CD8-positive, alpha-beta memory T cell (primary cell): Measurements from ENCODE around the gene FIP1L1. TPM values are rescaled to one million over a fixed set of nuclear protein-coding genes. Genes with fewer than 3 reads are reported as not detected.

Experiments
- CTCF ChIA-PET: fragments of 350-600 bp; sonication (Branson Sonifier 250); formaldehyde crosslinking; loops from one replicate; lab custom pipeline; 2021; ENCODE audit warnings: antibody characterized with exemption; lab: Charles Lee
- POLR2A ChIA-PET: fragments of 350-600 bp; sonication (Branson Sonifier 250); formaldehyde crosslinking; loops from one replicate; lab custom pipeline; 2021; ENCODE audit warnings: antibody characterized with exemption; lab: Charles Lee
- DNase-seq, 5 donors: peaks; one replicate each; pipeline versions ENCODE4 v3.0.0 to v3.0.0-alpha.2; 2020 to 2022; ENCODE audit warnings: mixed read lengths in 1 of 5
- H3K27ac ChIP-seq: one replicate; pipeline ENCODE4 v1.7.0; 2013; ENCODE audit warnings: low read depth, mild to moderate bottlenecking, low read length, moderate library complexity
- H3K27me3 ChIP-seq: 2 replicates; pipeline ENCODE4 v1.7.0; 2013; ENCODE audit warnings: low read length, mild to moderate bottlenecking; ENCODE audit not compliant: insufficient read depth, poor library complexity, severe bottlenecking
- H3K36me3 ChIP-seq: 2 replicates; pipeline ENCODE4 v1.7.0; 2013; ENCODE audit warnings: mild to moderate bottlenecking, low read length, moderate library complexity; ENCODE audit not compliant: insufficient read depth
- H3K4me1 ChIP-seq: 2 replicates; pipeline ENCODE4 v1.7.0; 2013; ENCODE audit warnings: mild to moderate bottlenecking, low read length, moderate library complexity; ENCODE audit not compliant: insufficient read depth
- H3K4me3 ChIP-seq: 2 replicates; pipeline ENCODE4 v1.7.0; 2013; ENCODE audit warnings: mild to moderate bottlenecking, low read length
- H3K9me3 ChIP-seq: 2 replicates; pipeline ENCODE4 v1.7.0; 2013; ENCODE audit warnings: mild to moderate bottlenecking, low read length
- H3K27ac Mint-ChIP-seq, 8 donors: one replicate each; pipeline ENCODE4 v1.8.0; 2020 to 2021; ENCODE audit warnings: mixed read lengths in 8 of 8, mild to moderate bottlenecking in 6 of 8, inconsistent platforms in 3 of 8, moderate library complexity in 3 of 8
- H3K27me3 Mint-ChIP-seq, 2 donors: one replicate each; pipeline ENCODE4 v1.8.0; 2020 to 2021; ENCODE audit warnings: mixed read lengths in 2 of 2, mild to moderate bottlenecking in 1 of 2, moderate library complexity in 1 of 2
- H3K36me3 Mint-ChIP-seq, 3 donors: one replicate each; pipeline ENCODE4 v1.8.0; 2020 to 2021; ENCODE audit warnings: mixed read lengths in 3 of 3, inconsistent platforms in 1 of 3, mild to moderate bottlenecking in 1 of 3
- H3K4me1 Mint-ChIP-seq, 3 donors: one replicate each; pipeline ENCODE4 v1.8.0; 2020 to 2021; ENCODE audit warnings: mixed read lengths in 3 of 3, inconsistent platforms in 1 of 3, mild to moderate bottlenecking in 1 of 3
- H3K4me3 Mint-ChIP-seq, 7 donors: one replicate each; pipeline ENCODE4 v1.8.0; 2020 to 2021; ENCODE audit warnings: mixed read lengths in 7 of 7, mild to moderate bottlenecking in 6 of 7, moderate library complexity in 4 of 7, inconsistent platforms in 2 of 7
- H3K9me3 Mint-ChIP-seq, 5 donors: one replicate each; pipeline ENCODE4 v1.8.0; 2020 to 2022; ENCODE audit warnings: mixed read lengths in 5 of 5, mild to moderate bottlenecking in 3 of 5, moderate library complexity in 2 of 5, inconsistent platforms in 1 of 5
- polyA plus RNA-seq: library from polyadenylated mRNA; unstranded; fragments of 300-500 nt; fragmentation: Illumina TruSeq; gene quantifications from one replicate; pipeline ENCODE4 v1.2.3, GENCODE V29; 2021
- total RNA-seq, 2 experiments: library from RNA; stranded (reverse); gene quantifications; one replicate each; pipeline ENCODE4 v1.2.3, GENCODE V29; 2021

Gene FIP1L1
- total and polyA plus RNA-seq, 3 experiments from 2014 or later = 65.2 to 74.5 (median 72.8) TPM

DNA sequence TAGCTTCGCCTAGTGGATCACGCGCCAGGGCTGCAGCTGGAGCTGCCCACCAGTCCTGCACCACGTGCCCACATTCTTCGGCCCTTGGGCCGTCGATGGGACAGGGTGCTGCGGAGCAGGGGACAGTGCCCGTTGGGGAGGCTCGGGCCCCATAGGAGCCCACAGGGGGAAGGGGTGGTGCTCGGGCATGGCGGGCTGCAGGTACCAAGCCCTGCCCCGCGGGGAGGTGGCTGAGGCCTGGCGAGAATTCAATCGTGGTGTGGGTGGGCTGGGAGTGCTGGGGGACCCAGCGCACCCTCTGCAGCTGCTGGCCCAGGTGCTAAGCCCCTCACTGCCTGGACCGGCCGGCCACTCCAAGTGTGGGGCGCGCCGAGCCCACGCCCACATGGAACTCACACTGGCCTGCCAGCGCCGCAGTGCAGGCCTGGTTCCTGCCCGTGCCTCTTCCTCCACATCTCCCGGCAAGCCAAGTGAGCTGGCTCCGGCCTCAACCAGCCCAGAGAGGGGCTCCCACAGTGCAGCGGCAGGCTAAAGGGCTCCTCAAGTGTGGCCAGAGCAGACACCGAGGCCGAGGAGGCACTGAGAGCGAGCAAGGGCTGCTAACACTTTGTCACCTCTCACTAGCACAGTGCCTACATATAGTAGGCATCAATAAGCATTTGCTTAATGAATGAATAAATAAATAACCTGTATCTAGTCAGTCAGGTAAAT, 23.3 kb upstream of the FIP1L1 start:
- Histone ChIP-seq H3K36me3 (no peaks in the 10 kb centered on the region), H3K27ac (no peak overlapping the region), H3K9me3 (no peaks in the 10 kb centered on the region), H3K4me1 (no peaks in the 10 kb centered on the region), H3K27me3 (no peaks in the 10 kb centered on the region), H3K4me3 (no peak overlapping the region)
- POLR2A ChIA-PET = no interaction called here
- no peak overlapping the region for H3K4me3 Mint-ChIP-seq
- H3K27me3 Mint-ChIP-seq = no peaks in the 10 kb centered on the region
- H3K36me3 Mint-ChIP-seq = peaks cover 6 to 46% (median 20%) of the 10 kb centered on the region in 3 donors
- no peak for DNase-seq
- CTCF ChIA-PET = no interaction called here
- no peak overlapping the region for H3K27ac Mint-ChIP-seq
- no peaks in the 10 kb centered on the region for H3K9me3 Mint-ChIP-seq
- H3K4me1 Mint-ChIP-seq = peaks cover 9 to 17% (median 12%) of the 10 kb centered on the region in 3 donors

DNA sequence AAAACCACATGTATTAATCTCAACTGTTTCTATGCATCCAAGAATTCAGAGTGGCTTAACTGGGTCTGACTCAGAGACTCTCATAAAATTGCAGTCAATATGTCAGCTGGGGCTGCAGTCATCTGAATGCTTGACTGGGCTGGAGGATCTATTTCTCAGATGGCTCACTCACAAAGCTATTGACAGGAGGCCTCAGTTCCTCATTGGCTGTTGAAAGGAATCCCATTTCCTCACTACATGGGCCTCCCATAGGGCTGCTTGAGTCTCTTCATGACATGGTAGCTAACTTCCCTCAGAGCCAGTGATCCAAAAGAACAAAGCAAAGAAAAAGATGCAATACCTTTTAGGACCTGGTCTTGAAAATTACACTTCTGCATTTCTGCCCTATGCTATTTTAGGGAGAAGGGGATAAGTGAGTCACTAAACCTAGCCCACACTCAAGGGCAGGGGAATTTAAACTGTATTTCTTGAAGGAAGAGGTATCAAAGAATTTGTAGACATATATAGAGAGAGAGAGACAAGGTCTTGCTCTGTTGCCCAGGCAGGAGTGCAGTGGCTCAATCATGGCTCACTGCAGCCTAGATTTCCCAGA, 21.4 kb upstream of the FIP1L1 start:
- Histone ChIP-seq H3K36me3 (no peaks in the 10 kb centered on the region), H3K4me1 (peaks cover 13% of the 10 kb centered on the region), H3K27ac (no peak overlapping the region), H3K4me3 (no peak overlapping the region), H3K27me3 (no peaks in the 10 kb centered on the region), H3K9me3 (no peaks in the 10 kb centered on the region)
- H3K27me3 Mint-ChIP-seq = no peaks in the 10 kb centered on the region
- ChIA-PET CTCF (no interaction called here), POLR2A (no interaction called here)
- H3K4me3 Mint-ChIP-seq = no peak overlapping the region
- H3K9me3 Mint-ChIP-seq = no peaks in the 10 kb centered on the region
- H3K36me3 Mint-ChIP-seq = peaks cover 6 to 30% (median 15%) of the 10 kb centered on the region in 3 donors
- no peak overlapping the region for H3K27ac Mint-ChIP-seq
- no peak for DNase-seq
- peaks cover 24 to 33% (median 30%) of the 10 kb centered on the region in 3 donors for H3K4me1 Mint-ChIP-seq

DNA sequence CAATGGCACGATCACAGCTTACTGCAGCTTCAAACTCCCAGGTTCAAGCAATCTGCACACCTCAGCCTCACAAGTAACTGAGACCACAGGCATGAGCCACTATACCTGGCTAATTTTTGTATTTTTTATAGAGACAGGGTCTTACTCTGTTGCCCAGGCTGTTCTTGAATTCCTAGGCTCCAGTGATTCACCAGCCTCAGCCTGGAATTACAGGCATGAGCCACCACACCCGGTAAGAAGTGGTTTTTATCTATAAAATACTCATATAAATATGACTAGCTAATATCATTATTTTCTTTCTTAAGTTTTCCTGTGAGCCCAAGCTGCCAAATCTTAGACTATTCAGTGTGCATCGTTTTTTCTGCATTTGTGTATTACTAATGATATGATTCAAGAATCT, 16.0 kb upstream of the FIP1L1 start:
- Mint-ChIP-seq H3K36me3 (peaks cover 0 to 15% (median 5%) of the 10 kb centered on the region in 3 donors), H3K27me3 (peaks cover 0 to 6% of the 10 kb centered on the region in 2 donors), H3K9me3 (peaks cover 0 to 1% (median 0%) of the 10 kb centered on the region in 5 donors), H3K4me3 (no peak overlapping the region), H3K4me1 (peaks cover 63 to 81% (median 74%) of the 10 kb centered on the region in 3 donors), H3K27ac (peak overlapping the region in 3 of 8 donors; percentile 13 to 33 (median 22))
- CTCF ChIA-PET = no interaction called here
- DNase-seq = no peak
- Histone ChIP-seq H3K27ac (no peak overlapping the region), H3K27me3 (no peaks in the 10 kb centered on the region), H3K4me3 (no peak overlapping the region), H3K9me3 (no peaks in the 10 kb centered on the region), H3K36me3 (no peaks in the 10 kb centered on the region), H3K4me1 (peaks cover 38% of the 10 kb centered on the region)
- POLR2A ChIA-PET = no interaction called here

DNA sequence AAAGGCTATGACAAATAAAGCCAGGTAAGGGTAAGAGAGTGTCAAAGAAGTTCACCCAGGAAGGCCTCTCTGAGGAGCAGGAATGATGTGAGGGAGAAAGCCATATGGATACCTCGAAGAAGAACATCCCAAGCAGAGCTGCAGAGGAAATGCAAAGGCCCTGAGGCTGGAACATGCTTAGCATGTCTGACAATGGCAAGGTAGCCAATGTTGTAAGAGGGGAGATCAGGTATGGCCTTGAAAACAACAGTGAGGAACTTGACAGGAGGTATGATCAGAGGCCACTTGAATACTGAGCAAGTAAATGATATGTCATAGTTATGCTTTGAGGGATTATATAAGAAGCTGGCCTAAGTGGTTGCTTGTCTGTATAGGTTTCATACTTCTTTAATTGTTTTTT, 15.3 kb upstream of the FIP1L1 start:
- Histone ChIP-seq H3K4me3 (no peak overlapping the region), H3K9me3 (no peaks in the 10 kb centered on the region), H3K4me1 (peaks cover 45% of the 10 kb centered on the region), H3K27me3 (no peaks in the 10 kb centered on the region), H3K36me3 (no peaks in the 10 kb centered on the region), H3K27ac (no peak overlapping the region)
- peaks cover 0 to 1% (median 0%) of the 10 kb centered on the region in 5 donors for H3K9me3 Mint-ChIP-seq
- peak overlapping the region; percentile 4 to 62 (median 27) for H3K4me3 Mint-ChIP-seq
- ChIA-PET POLR2A (no interaction called here), CTCF (no interaction called here)
- no peak for DNase-seq
- peaks cover 0 to 6% of the 10 kb centered on the region in 2 donors for H3K27me3 Mint-ChIP-seq
- H3K27ac Mint-ChIP-seq = peak overlapping the region in 5 of 8 donors; percentile 6 to 48 (median 27)
- H3K36me3 Mint-ChIP-seq = peaks cover 0 to 16% (median 5%) of the 10 kb centered on the region in 3 donors
- peaks cover 65 to 87% (median 80%) of the 10 kb centered on the region in 3 donors for H3K4me1 Mint-ChIP-seq

DNA sequence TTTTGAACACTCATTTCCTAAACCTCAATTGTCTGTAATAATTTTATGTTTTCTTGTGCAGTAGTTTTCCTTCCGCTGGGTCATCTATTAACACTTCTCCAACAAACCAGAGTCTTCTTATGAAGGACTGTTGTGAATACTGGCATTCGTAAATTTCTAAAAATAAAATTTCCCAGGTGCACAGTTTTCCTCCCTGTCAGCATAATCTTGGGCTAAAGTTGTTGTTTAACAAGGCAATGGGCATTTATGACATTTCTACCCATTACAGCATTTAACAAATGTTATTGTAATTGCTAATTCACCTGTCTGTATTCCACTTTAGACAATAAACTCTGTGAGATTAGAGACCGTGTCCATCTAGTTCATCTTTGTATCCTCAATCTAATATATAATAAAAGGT, 12.8 kb upstream of the FIP1L1 start:
- Mint-ChIP-seq H3K27ac (peak overlapping the region; percentile 94 to 99 (median 97)), H3K4me1 (peaks cover 59 to 74% (median 71%) of the 10 kb centered on the region in 3 donors), H3K4me3 (peak overlapping the region; percentile 96 to 99 (median 97)), H3K27me3 (peaks cover 6 to 9% of the 10 kb centered on the region in 2 donors), H3K36me3 (peaks cover 0 to 12% (median 5%) of the 10 kb centered on the region in 3 donors), H3K9me3 (peaks cover 0 to 1% (median 0%) of the 10 kb centered on the region in 5 donors)
- DNase-seq = no peak
- ChIA-PET CTCF (no interaction called here), POLR2A (interaction anchor here (1.0 kb wide), 1 partner anchor 13 kb away, joined by 3 read pairs; the partner anchor contains the start of gene FIP1L1)
- no peaks in the 10 kb centered on the region for H3K27me3 ChIP-seq
- H3K27ac ChIP-seq = no peak overlapping the region
- H3K9me3 ChIP-seq = no peaks in the 10 kb centered on the region
- no peaks in the 10 kb centered on the region for H3K36me3 ChIP-seq
- no peak overlapping the region for H3K4me3 ChIP-seq
- peaks cover 42% of the 10 kb centered on the region for H3K4me1 ChIP-seq

DNA sequence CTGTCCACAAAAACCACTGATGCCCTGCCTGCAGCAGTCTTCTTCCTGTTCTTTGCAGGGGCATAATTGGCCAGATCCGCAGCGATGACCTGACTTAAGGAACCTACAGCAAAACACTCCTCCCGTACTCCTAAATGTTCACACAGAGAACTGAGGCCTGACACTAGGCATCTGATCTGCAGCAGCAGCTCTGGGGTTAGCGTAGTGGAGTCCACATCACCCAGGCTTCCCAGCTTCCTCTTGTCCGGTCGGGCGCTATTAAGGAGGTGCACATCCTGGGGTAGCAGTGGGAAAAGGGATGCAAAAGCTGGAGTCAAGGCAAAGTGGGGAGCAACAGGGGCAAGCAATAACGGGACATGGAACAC, 12.3 kb upstream of the FIP1L1 start:
- H3K27ac ChIP-seq = peak overlapping the region; percentile 85
- CTCF ChIA-PET = interaction anchor here (1.5 kb wide), 1 partner anchor 15 kb away, joined by 5 read pairs; no protein-coding TSS in a partner anchor

DNA sequence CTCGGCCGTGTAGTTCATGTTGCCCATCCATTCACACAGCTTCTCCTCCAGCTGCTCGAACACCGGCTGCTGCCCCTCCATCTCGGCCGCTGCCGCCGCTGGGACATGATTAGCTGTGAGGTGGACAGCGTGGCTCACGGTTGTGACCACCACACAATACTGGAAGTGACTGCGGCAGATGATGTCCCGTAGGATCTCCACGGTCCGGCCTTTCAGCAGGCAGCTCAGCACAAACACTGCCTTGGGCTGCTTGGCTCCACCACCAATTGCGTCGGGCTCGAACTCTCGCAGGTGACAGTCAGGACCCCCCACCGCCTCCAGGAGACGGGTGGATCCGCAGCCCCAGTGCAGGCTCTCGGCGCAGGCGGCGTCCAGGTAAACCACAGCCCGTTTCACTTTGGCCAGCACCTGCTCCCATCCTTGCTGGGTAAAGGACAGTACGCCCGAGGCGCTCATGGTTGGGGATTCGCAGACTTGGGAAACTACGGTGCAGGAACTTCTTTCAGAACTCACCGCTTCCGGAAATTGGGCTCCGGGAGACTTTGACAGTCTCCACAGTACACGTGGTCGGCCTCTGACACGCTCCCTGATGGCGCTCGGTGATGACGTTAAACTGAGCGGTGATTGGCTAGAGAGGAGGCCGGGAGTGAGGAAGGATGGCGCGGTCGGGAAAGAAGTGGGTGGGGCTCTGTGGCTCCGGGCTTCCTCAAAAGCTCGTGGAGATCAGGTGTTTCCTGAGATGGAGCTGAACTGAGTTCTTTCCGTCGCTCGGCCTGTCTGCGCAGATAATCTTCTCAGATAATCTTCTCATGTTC, 11.7 kb upstream of the FIP1L1 start, which contains the start of gene SCFD2:
TSS of gene SCFD2 (minus strand) at position 576 of the 815 bp plus-strand sequence.
- Mint-ChIP-seq H3K4me3 (peak within 1 kb of the TSS; percentile 96 to 99 (median 97)), H3K9me3 (peaks cover 0 to 1% (median 0%) of the 10 kb centered on the region in 5 donors), H3K27me3 (peaks cover 13 to 15% of the 10 kb centered on the region in 2 donors), H3K4me1 (peaks cover 49 to 63% (median 60%) of the 10 kb centered on the region in 3 donors), H3K36me3 (peaks cover 5 to 12% (median 5%) of the 10 kb centered on the region in 3 donors), H3K27ac (peak within 1 kb of the TSS; percentile 94 to 99 (median 97))
- Histone ChIP-seq H3K4me1 (peaks cover 32% of the 10 kb centered on the region), H3K4me3 (peak within 1 kb of the TSS; percentile 85), H3K36me3 (no peaks in the 10 kb centered on the region), H3K27me3 (no peaks in the 10 kb centered on the region), H3K9me3 (no peaks in the 10 kb centered on the region), H3K27ac (peak within 1 kb of the TSS; percentile 85)
- peak; percentile 94 to 98 (median 96) for DNase-seq
- CTCF ChIA-PET = interaction anchor here (1.5 kb wide), 1 partner anchor 14 kb away, joined by 5 read pairs; no protein-coding TSS in a partner anchor
- POLR2A ChIA-PET = interaction anchor here (0.6 to 1.3 kb wide), 4 partner anchors 12 to 1329 kb away, joined by 3 to 6 read pairs (median 3); partner anchors contain the start of gene FIP1L1

More for the DNA sequence above, 12.3 kb upstream of the FIP1L1 start:
- Mint-ChIP-seq H3K27me3 (peaks cover 10 to 13% of the 10 kb centered on the region in 2 donors), H3K9me3 (peaks cover 0 to 1% (median 0%) of the 10 kb centered on the region in 5 donors), H3K4me3 (peak overlapping the region; percentile 96 to 99 (median 97)), H3K4me1 (peaks cover 55 to 69% (median 66%) of the 10 kb centered on the region in 3 donors), H3K36me3 (peaks cover 4 to 12% (median 5%) of the 10 kb centered on the region in 3 donors), H3K27ac (peak overlapping the region; percentile 94 to 99 (median 97))
- H3K36me3 ChIP-seq = no peaks in the 10 kb centered on the region
- DNase-seq = peak in 1 of 5 donors; percentile 4
- no peaks in the 10 kb centered on the region for H3K9me3 ChIP-seq
- H3K4me1 ChIP-seq = peaks cover 37% of the 10 kb centered on the region
- peak overlapping the region; percentile 85 for H3K4me3 ChIP-seq
- H3K27me3 ChIP-seq = no peaks in the 10 kb centered on the region
- POLR2A ChIA-PET = interaction anchor here (0.6 to 1.0 kb wide), 3 partner anchors 12 to 1328 kb away, joined by 3 read pairs; partner anchors contain the start of gene FIP1L1
